Measurements from ENCODE around the gene CLIC1. TPM values are rescaled to one million over a fixed set of nuclear protein-coding genes. Genes with fewer than 3 reads are reported as not detected.
A peak's percentile ranks its signal among the peaks of the same experiment; 100 is the strongest.

Gene CLIC1
- total RNA-seq, 6 donors from 2014 or later: 138 to 497 (median 277) TPM

GRCh38 chr6:31778193-31778592 is 41.9 kb upstream of the CLIC1 start:
- DNase-seq (no peak), ATAC-seq (ENCODE audit: low FRiP score in 2 of 2) (no peak)
- H3K27ac ChIP-seq: peak overlapping the region in 1 of 4 donors; percentile 75
- H3K36me3 ChIP-seq: peaks cover 14 to 53% (median 46%) of the 10 kb centered on the region in 4 donors
- H3K27me3 ChIP-seq: no peaks in the 10 kb centered on the region
- 93 to 97% methylated on average over 2 to 5 of the region's 5 CpGs for WGBS, 2 donors
- no peaks in the 10 kb centered on the region for H3K9me3 ChIP-seq
- peaks cover 7 to 16% (median 12%) of the 10 kb centered on the region in 4 donors for H3K4me1 ChIP-seq
- TF ChIP-seq CTCF (IDR thresholded peaks at IDR 0.05) (no peak), POLR2AphosphoS5 (IDR thresholded peaks at IDR 0.05) (no peak), EP300 (IDR thresholded peaks at IDR 0.05) (no peak), POLR2A (IDR thresholded peaks at IDR 0.05) (no peak)
- no peak overlapping the region for H3K4me3 ChIP-seq

DNA sequence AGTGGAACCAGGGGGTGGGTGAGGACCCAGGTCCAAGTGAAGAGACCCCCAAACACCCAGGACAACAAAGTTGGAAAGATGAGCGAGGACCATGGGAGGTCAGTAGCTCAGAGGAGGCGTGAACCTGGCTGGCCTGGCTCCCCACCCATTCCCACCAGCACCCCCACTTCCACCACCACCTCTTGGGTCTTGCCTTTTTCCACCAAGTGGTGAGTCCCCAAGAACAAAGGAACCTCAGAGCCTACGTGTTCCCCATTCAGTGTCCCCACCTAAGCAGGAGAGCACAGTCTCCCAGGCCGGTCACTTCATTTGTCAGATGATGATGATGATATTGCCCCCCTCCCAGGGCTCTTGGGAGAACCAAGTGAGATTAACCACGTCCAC is 41.3 kb upstream of the CLIC1 start:
- Histone ChIP-seq H3K4me3 (no peak overlapping the region), H3K27ac (peak overlapping the region in 2 of 4 donors; percentile 70 to 75), H3K27me3 (no peaks in the 10 kb centered on the region), H3K4me1 (peaks cover 7 to 21% (median 12%) of the 10 kb centered on the region in 4 donors), H3K36me3 (peaks cover 11 to 48% (median 41%) of the 10 kb centered on the region in 4 donors), H3K9me3 (no peaks in the 10 kb centered on the region)
- ATAC-seq (ENCODE audit: low FRiP score in 2 of 2): no peak
- TF ChIP-seq CTCF (IDR thresholded peaks at IDR 0.05) (no peak), POLR2AphosphoS5 (IDR thresholded peaks at IDR 0.05) (no peak), EP300 (IDR thresholded peaks at IDR 0.05) (no peak), POLR2A (IDR thresholded peaks at IDR 0.05) (no peak)
- 91 to 92% methylated on average over 5 of the region's 5 CpGs for WGBS, 2 donors
- DNase-seq: no peak

GRCh38 chr6:31776989-31777666 is 40.8 kb upstream of the CLIC1 start, which contains the start of gene VWA7:
TSS of gene VWA7 (minus strand) at chr6:31777328. CDS start at chr6:31776779, 549 bp downstream.
- WGBS, 2 donors: 0 to 18% methylated on average over 4 to 13 of the region's 15 CpGs
- DNase-seq (peak; percentile 88 to 89), ATAC-seq (ENCODE audit: low FRiP score in 2 of 2) (peak; percentile 68 to 81)
- Histone ChIP-seq H3K27ac (peak within 1 kb of the TSS; percentile 41 to 75 (median 60)), H3K9me3 (no peaks in the 10 kb centered on the region), H3K4me1 (peaks cover 7 to 22% (median 12%) of the 10 kb centered on the region in 4 donors), H3K36me3 (peaks cover 6 to 43% (median 36%) of the 10 kb centered on the region in 4 donors), H3K27me3 (no peaks in the 10 kb centered on the region), H3K4me3 (peak within 1 kb of the TSS in 3 of 4 donors; percentile 4 to 31 (median 28))
- TF ChIP-seq POLR2AphosphoS5 (IDR thresholded peaks at IDR 0.05): peak in 1 of 2 donors; percentile 57
- no peak for TF ChIP-seq CTCF (IDR thresholded peaks at IDR 0.05)

DNA sequence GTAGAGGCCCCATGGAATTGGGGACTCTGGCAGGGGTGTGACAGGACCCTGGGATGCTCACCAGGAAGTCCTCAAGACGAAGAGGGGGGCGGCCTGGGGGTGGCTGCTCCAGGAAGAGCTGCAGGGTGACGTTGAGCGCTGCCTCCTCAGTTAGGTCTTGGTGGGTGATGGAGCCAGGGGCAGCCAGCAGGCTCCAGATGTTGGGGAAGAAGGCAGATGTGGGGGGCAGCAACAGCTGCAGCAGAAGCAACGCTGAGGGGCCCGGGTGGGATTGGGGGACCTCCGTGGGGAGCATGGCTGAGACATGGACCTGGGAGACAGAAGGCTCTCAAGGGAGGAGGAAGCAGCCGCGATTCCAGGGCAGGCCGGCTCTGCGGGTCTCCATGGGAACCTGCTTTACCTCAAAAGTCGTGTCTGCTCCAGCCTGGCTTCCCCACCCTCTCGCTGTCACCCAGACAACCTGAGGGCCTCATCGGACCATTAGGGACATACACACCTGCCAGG is 40.2 kb upstream of the CLIC1 start:
- Histone ChIP-seq H3K4me1 (peaks cover 7 to 22% (median 12%) of the 10 kb centered on the region in 4 donors), H3K27ac (peak overlapping the region; percentile 41 to 75 (median 60)), H3K4me3 (peak overlapping the region in 3 of 4 donors; percentile 4 to 31 (median 28)), H3K9me3 (no peaks in the 10 kb centered on the region), H3K27me3 (no peaks in the 10 kb centered on the region), H3K36me3 (peaks cover 5 to 37% (median 30%) of the 10 kb centered on the region in 4 donors)
- DNase-seq (peak in 1 of 2 donors; percentile 59), ATAC-seq (ENCODE audit: low FRiP score in 2 of 2) (no peak)
- TF ChIP-seq EP300 (IDR thresholded peaks at IDR 0.05): no peak
- no peak for TF ChIP-seq CTCF (IDR thresholded peaks at IDR 0.05)
- TF ChIP-seq POLR2A (IDR thresholded peaks at IDR 0.05): no peak
- TF ChIP-seq POLR2AphosphoS5 (IDR thresholded peaks at IDR 0.05): no peak
- 34 to 62% methylated on average over 7 to 11 of the region's 14 CpGs for WGBS, 2 donors
